DND-41 (cell line): ENCODE results near the gene SKIDA1.

Source experiments
- ATAC-seq: fragments of 200-7000 bp; cut with Tn5 transposase; 3 replicates; pipeline ENCODE4 v1.9.1; 2021; ENCODE audit warnings: low read depth; ENCODE audit not compliant: insufficient read depth
- DNase-seq: peaks from one replicate; pipeline ENCODE4 v3.0.0-alpha.2; 2020
- H2AFZ ChIP-seq: 2 replicates; pipeline ENCODE4 v1.6.0; 2012; ENCODE audit warnings: low read depth, low read length
- H3K27ac ChIP-seq: 2 replicates; pipeline ENCODE4 v1.5.1; 2012; ENCODE audit warnings: low read length, inconsistent platforms
- H3K27me3 ChIP-seq: fragments of 200-600 bp; sonication (generic); 2 replicates; pipeline ENCODE4 v1.6.0; 2012; ENCODE audit warnings: low read length, mild to moderate bottlenecking, inconsistent platforms; ENCODE audit not compliant: insufficient read depth, poor library complexity
- H3K36me3 ChIP-seq: 2 replicates; pipeline ENCODE4 v1.5.1; 2012; ENCODE audit warnings: low read length, inconsistent platforms; ENCODE audit not compliant: insufficient read depth
- H3K4me1 ChIP-seq: 2 replicates; pipeline ENCODE4 v1.5.1; 2012; ENCODE audit warnings: mild to moderate bottlenecking, low read length; ENCODE audit not compliant: insufficient read depth
- H3K4me2 ChIP-seq: 2 replicates; pipeline ENCODE4 v1.6.0; 2012; ENCODE audit warnings: mild to moderate bottlenecking, moderate library complexity, low read length, inconsistent platforms; ENCODE audit not compliant: insufficient read depth
- H3K4me3 ChIP-seq, 2 experiments: fragments of 200-600 bp in 1 of 2; shearing (Covaris generic) in 1 of 2; 2 replicates each; pipeline ENCODE4 v1.5.1; 2012 to 2016; ENCODE audit warnings: inconsistent platforms in 2 of 2, low read length in 2 of 2, mild to moderate bottlenecking in 2 of 2, low read depth in 1 of 2, moderate library complexity in 1 of 2
- H3K79me2 ChIP-seq: 2 replicates; pipeline ENCODE4 v1.6.0; 2012; ENCODE audit warnings: low read length, inconsistent platforms; ENCODE audit not compliant: insufficient read depth
- H3K9ac ChIP-seq: 2 replicates; pipeline ENCODE4 v1.6.0; 2012; ENCODE audit warnings: low read depth, mild to moderate bottlenecking, inconsistent platforms, low read length, moderate library complexity
- H3K9me3 ChIP-seq: 2 replicates; pipeline ENCODE4 v1.5.1; 2012; ENCODE audit warnings: low read length, moderate library complexity, mild to moderate bottlenecking, inconsistent platforms; ENCODE audit not compliant: insufficient read depth, severe bottlenecking
- H4K20me1 ChIP-seq: 2 replicates; pipeline ENCODE4 v1.6.0; 2012; ENCODE audit warnings: low read length; ENCODE audit not compliant: insufficient read depth
- CTCF ChIP-seq: IDR thresholded peaks from 2 replicates; pipeline ENCODE4 v1.5.1; 2012; ENCODE audit warnings: borderline replicate concordance, low read length, moderate library complexity, mild to moderate bottlenecking; ENCODE audit not compliant: poor library complexity, severe bottlenecking; ENCODE audit errors: extremely low read depth
- EZH2 ChIP-seq: IDR thresholded peaks from 3 replicates; pipeline ENCODE4 v1.6.1; 2012; ENCODE audit warnings: borderline replicate concordance, low read depth, mild to moderate bottlenecking, moderate library complexity, low read length, inconsistent platforms; ENCODE audit not compliant: severe bottlenecking

SKIDA1 gene

GRCh38 chr10:21464134-21464533 lies 61.3 kb downstream of the SKIDA1 start:
- ATAC-seq (no peak), DNase-seq (no peak)
- no peaks in the 10 kb centered on the region for H3K79me2 ChIP-seq
- no peak overlapping the region for H3K9ac ChIP-seq
- H3K4me2 ChIP-seq = no peak overlapping the region
- no peaks in the 10 kb centered on the region for H4K20me1 ChIP-seq
- TF ChIP-seq EZH2 (no peak), CTCF (no peak)
- H3K27ac ChIP-seq = no peak overlapping the region
- H3K36me3 ChIP-seq = no peaks in the 10 kb centered on the region
- no peaks in the 10 kb centered on the region for H3K4me1 ChIP-seq
- no peaks in the 10 kb centered on the region for H3K9me3 ChIP-seq
- no peaks in the 10 kb centered on the region for H3K27me3 ChIP-seq
- H2AFZ ChIP-seq = no peak overlapping the region
- no peak overlapping the region for H3K4me3 ChIP-seq
